Smooth muscle cell (in vitro differentiated cells): ENCODE results near the gene SPIRE2. TPM values are rescaled to one million over a fixed set of nuclear protein-coding genes. Genes with fewer than 3 reads are reported as not detected.
"Not testable (repeated sequence)": the region's sequence is repeated elsewhere in the genome, so short reads cannot be mapped to it uniquely, and the experiment has no call there.

Experiments used
- DNase-seq: peaks from one replicate; lab custom pipeline; 2025; ENCODE audit not compliant: unreplicated experiment; lab: John Stamatoyannopoulos, UW
- H2AFZ ChIP-seq: fragments of 200-600 bp; sonication (generic); 2 replicates; pipeline ENCODE4 v1.6.0; 2016; ENCODE audit warnings: antibody characterized with exemption, low read depth, mild to moderate bottlenecking
- H3F3A ChIP-seq: fragments of 200-600 bp; sonication (generic); 2 replicates; pipeline ENCODE4 v1.6.0; 2017; ENCODE audit warnings: antibody characterized with exemption, low read depth
- H3K27ac ChIP-seq: fragments of 200-600 bp; sonication (generic); 2 replicates; pipeline ENCODE4 v1.5.1; 2016; ENCODE audit warnings: low read depth, mild to moderate bottlenecking
- H3K27me3 ChIP-seq: fragments of 200-600 bp; sonication (generic); 2 replicates; pipeline ENCODE4 v1.6.1; 2016; ENCODE audit warnings: low read depth, mild to moderate bottlenecking
- H3K36me3 ChIP-seq: fragments of 200-600 bp; sonication (generic); 2 replicates; pipeline ENCODE4 v1.5.1; 2016; ENCODE audit warnings: low read depth
- H3K4me1 ChIP-seq: fragments of 200-600 bp; sonication (generic); 2 replicates; pipeline ENCODE4 v1.5.1; 2016; ENCODE audit warnings: low read depth
- H3K4me2 ChIP-seq: fragments of 200-600 bp; sonication (generic); 2 replicates; pipeline ENCODE4 v1.6.0; 2016; ENCODE audit warnings: mild to moderate bottlenecking
- H3K4me3 ChIP-seq: fragments of 200-600 bp; sonication (generic); 2 replicates; pipeline ENCODE4 v1.5.1; 2016; ENCODE audit warnings: mild to moderate bottlenecking
- H3K79me2 ChIP-seq: fragments of 200-600 bp; sonication (generic); 2 replicates; pipeline ENCODE4 v1.6.0; 2016; ENCODE audit warnings: low read depth, mild to moderate bottlenecking
- H3K9ac ChIP-seq: fragments of 200-600 bp; sonication (generic); 2 replicates; pipeline ENCODE4 v1.6.0; 2016; ENCODE audit warnings: low read depth
- H3K9me3 ChIP-seq: fragments of 200-600 bp; sonication (generic); replicated peaks from 2 replicates; pipeline ENCODE4 v1.5.1; 2016; ENCODE audit warnings: low read depth
- H4K20me1 ChIP-seq: fragments of 200-600 bp; sonication (generic); 2 replicates; pipeline ENCODE4 v1.6.0; 2016; ENCODE audit warnings: low read depth
- WGBS: methylation state at CpG from one replicate; pipeline ENCODE4 v1.1.7; 2016; ENCODE audit warnings: low lambda C conversion rate; 5-methylcytosine and 5-hydroxymethylcytosine counted together
- polyA plus RNA-seq: library from polyadenylated mRNA; unstranded; fragments of >200 nt; fragmentation: Nextera tagmentation; extraction: Ambion mirVana; gene quantifications from 2 replicates; pipeline ENCODE4 v1.2.1, GENCODE V29; 2016
- total RNA-seq: library from RNA; depleted of rRNA; stranded (reverse); fragments of >200 nt; gene quantifications from 2 replicates; pipeline ENCODE4 v1.2.3, GENCODE V29; 2014
- TF ChIP-seq, protein P1 (sequence below): fragments of 200-600 bp; sonication (generic); IDR thresholded peaks from 2 replicates; pipeline ENCODE4 v1.5.1; 2017; ENCODE audit warnings: borderline replicate concordance, mild to moderate bottlenecking, antibody characterized with exemption; ENCODE audit not compliant: insufficient read depth, poor library complexity, severe bottlenecking

Gene SPIRE2
- total and polyA plus RNA-seq, 2 experiments from 2014 or later = 1.1 to 1.4 TPM

DNA sequence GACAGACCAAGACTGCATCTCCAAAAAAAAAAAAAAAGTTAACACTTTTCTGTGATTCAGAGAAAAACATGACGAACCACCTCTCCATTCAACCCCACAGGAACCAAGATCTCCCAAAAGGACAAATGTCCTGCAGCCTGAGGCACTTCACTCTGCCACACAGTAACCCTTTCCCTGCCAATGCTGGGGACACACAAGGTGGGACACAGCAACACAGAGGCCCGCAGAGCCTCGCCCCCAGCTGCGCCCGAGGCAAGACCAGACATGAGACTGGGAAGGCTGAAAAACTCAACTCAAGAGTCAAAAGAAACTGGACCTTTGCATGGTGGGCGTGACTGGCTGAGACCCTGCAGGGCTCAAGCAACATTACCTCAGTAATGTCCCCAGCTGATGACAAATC, 45.8 kb upstream of the SPIRE2 start:
- Histone ChIP-seq H3K79me2 (no peaks in the 10 kb centered on the region), H2AFZ (no peak overlapping the region), H4K20me1 (no peaks in the 10 kb centered on the region), H3K4me1 (no peaks in the 10 kb centered on the region), H3K9ac (no peak overlapping the region), H3K4me3 (no peak overlapping the region), H3F3A (no peaks in the 10 kb centered on the region), H3K27ac (no peak overlapping the region), H3K27me3 (no peaks in the 10 kb centered on the region), H3K9me3 (no peaks in the 10 kb centered on the region), H3K36me3 (no peaks in the 10 kb centered on the region), H3K4me2 (no peak overlapping the region)
- 97% methylated on average over 6 of the region's 6 CpGs for WGBS
- TF ChIP-seq, protein P1, sequence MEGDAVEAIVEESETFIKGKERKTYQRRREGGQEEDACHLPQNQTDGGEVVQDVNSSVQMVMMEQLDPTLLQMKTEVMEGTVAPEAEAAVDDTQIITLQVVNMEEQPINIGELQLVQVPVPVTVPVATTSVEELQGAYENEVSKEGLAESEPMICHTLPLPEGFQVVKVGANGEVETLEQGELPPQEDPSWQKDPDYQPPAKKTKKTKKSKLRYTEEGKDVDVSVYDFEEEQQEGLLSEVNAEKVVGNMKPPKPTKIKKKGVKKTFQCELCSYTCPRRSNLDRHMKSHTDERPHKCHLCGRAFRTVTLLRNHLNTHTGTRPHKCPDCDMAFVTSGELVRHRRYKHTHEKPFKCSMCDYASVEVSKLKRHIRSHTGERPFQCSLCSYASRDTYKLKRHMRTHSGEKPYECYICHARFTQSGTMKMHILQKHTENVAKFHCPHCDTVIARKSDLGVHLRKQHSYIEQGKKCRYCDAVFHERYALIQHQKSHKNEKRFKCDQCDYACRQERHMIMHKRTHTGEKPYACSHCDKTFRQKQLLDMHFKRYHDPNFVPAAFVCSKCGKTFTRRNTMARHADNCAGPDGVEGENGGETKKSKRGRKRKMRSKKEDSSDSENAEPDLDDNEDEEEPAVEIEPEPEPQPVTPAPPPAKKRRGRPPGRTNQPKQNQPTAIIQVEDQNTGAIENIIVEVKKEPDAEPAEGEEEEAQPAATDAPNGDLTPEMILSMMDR = no peak
- no peak for DNase-seq

DNA sequence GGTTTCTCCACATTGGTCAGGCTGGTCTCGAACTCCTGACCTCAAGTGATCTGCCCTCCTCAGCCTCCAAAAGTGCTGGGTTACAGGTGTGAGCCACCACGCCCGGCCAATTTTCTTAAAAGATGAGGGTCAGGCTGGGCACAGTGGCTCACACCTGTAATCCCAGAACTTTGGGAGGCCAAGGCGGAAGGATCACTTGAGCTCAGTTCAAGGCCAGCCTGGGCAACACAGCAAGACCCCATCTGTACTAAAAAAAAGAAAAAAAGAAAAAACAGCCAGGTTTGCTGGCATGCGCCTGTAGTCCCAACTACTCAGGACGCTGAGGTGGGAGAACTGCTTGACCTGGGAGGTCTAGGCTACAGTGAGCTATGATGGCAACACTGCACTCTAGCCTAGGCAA, 44.3 kb upstream of the SPIRE2 start:
- not testable (repeated sequence) for H3K4me2 ChIP-seq, H3K79me2 ChIP-seq, H3K9me3 ChIP-seq, H3K36me3 ChIP-seq, H3K4me1 ChIP-seq, H3K9ac ChIP-seq, H3K4me3 ChIP-seq, H3K27me3 ChIP-seq, DNase-seq, H4K20me1 ChIP-seq, H2AFZ ChIP-seq, H3F3A ChIP-seq, H3K27ac ChIP-seq
- WGBS = 97% methylated on average over 6 of the region's 6 CpGs

DNA sequence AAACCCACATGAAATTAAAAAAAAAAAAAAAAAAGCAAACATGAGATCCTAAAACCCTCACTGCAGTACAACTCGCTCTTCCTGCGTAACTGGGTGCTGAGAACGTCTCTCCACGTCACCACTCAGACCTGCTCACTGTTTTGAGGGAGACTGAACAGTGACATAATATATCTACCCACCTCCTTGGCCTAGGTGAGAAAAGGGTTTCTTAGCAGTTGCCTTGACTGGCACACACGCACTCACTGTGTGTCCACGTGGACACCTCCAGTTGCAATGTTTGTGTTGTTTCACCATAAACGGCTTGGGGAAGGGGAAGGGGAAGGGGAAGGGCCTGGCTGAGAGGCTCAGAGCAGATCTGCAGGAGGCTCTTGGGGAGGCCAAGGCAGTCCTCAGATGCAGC, 43.9 kb upstream of the SPIRE2 start:
- Histone ChIP-seq H3K4me3 (no peak overlapping the region), H2AFZ (no peak overlapping the region), H3K9ac (no peak overlapping the region)

DNA sequence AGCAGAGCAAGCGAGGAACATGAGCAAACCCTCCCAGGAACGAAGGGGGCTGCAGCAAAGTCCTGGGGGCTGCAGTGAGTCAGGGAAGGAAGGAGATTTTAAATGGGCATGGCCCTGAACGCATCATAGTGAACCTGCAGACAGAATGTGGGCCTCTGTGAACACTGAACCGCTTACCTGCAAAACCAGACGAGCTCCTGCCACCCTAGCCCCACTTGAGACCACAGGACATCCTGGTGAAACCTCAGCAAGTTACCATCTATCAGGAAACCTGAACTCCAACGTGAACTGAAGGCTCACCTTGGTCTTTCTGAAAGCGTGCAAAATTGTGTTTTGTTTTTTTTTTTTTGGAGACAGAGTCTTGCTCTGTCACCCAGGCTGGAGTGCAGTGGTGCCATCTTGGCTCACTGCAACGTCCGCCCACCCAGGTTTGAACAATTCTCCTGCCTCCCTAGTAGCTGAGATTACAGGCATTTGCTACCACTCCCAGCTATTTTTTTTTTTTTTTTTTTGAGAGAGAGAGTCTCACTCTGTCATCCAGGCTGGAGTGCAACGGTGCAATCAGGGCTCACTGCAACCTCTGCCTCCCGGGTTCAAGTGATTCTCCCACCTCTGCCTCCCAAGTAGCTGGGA, 42.6 kb upstream of the SPIRE2 start:
- Histone ChIP-seq H3K36me3 (no peaks in the 10 kb centered on the region), H3K4me1 (no peaks in the 10 kb centered on the region), H3K27ac (no peak overlapping the region), H3K9me3 (no peaks in the 10 kb centered on the region), H2AFZ (no peak overlapping the region), H3K9ac (no peak overlapping the region), H3K4me3 (no peak overlapping the region), H4K20me1 (no peaks in the 10 kb centered on the region), H3K4me2 (no peak overlapping the region), H3F3A (no peaks in the 10 kb centered on the region), H3K27me3 (no peaks in the 10 kb centered on the region), H3K79me2 (no peaks in the 10 kb centered on the region)
- WGBS = 97% methylated on average over 11 of the region's 11 CpGs
- no peak for DNase-seq
- TF ChIP-seq, protein P1 = no peak

More for the DNA sequence above, 43.9 kb upstream of the SPIRE2 start:
- Histone ChIP-seq H3K4me1 (no peaks in the 10 kb centered on the region), H3F3A (no peaks in the 10 kb centered on the region), H3K4me2 (no peak overlapping the region), H3K9me3 (no peaks in the 10 kb centered on the region), H3K27me3 (no peaks in the 10 kb centered on the region), H3K27ac (no peak overlapping the region), H3K36me3 (no peaks in the 10 kb centered on the region), H4K20me1 (no peaks in the 10 kb centered on the region), H3K79me2 (no peaks in the 10 kb centered on the region)
- no peak for DNase-seq
- 95% methylated on average over 7 of the region's 7 CpGs for WGBS
- TF ChIP-seq, protein P1 = no peak
